DMS 273 treated with DMSO at 0.1 percent for 48 hours (cell line): ENCODE data around the gene MYO1A.
"Not testable (repeated sequence)": the region's sequence is repeated elsewhere in the genome, so short reads cannot be mapped to it uniquely, and the experiment has no call there.

Experiments used
- DNase-seq: peaks from one replicate; lab custom pipeline; 2025; lab: John Stamatoyannopoulos, UW

The MYO1A gene

GRCh38 chr12:57087010-57087690, 37.2 kb upstream of the MYO1A start:
- DNase-seq = peak; percentile 64

GRCh38 chr12:57086493-57087009, 36.6 kb upstream of the MYO1A start:
- DNase-seq = peak; percentile 54

GRCh38 chr12:57085999-57086492, 36.1 kb upstream of the MYO1A start:
- no peak for DNase-seq

GRCh38 chr12:57080855-57081254, 30.9 kb upstream of the MYO1A start:
- DNase-seq = no peak

GRCh38 chr12:57079821-57080220, 29.9 kb upstream of the MYO1A start:
- DNase-seq = no peak

- DNase-seq = peak; percentile 99
Measured at GRCh38 chr12:57078519-57079404, 28.8 kb upstream of the MYO1A start, which contains the start of gene NEMP1. Gene NEMP1, minus strand, starts transcription at chr12:57078791. Its CDS starts 46 bp downstream, at chr12:57078745.

GRCh38 chr12:57073566-57074450, 23.9 kb upstream of the MYO1A start:
- not testable (repeated sequence) for DNase-seq

GRCh38 chr12:57072661-57073060, 22.7 kb upstream of the MYO1A start:
- no peak for DNase-seq

- DNase-seq = no peak
Measured at GRCh38 chr12:57069523-57069922, 19.6 kb upstream of the MYO1A start.

- no peak for DNase-seq
Measured at GRCh38 chr12:57066245-57066644, 16.3 kb upstream of the MYO1A start.

GRCh38 chr12:57063991-57064685, 14.2 kb upstream of the MYO1A start:
- DNase-seq = no peak

- DNase-seq = no peak
Measured at GRCh38 chr12:57058454-57058853, 8.5 kb upstream of the MYO1A start.

- DNase-seq = no peak
Measured at GRCh38 chr12:57057067-57057751, 7.3 kb upstream of the MYO1A start.

- DNase-seq = no peak
Measured at GRCh38 chr12:57055824-57056223, 5.9 kb upstream of the MYO1A start.

GRCh38 chr12:57053901-57054300, 4.0 kb upstream of the MYO1A start:
- DNase-seq = not testable (repeated sequence)

- DNase-seq = not testable (repeated sequence)
Measured at GRCh38 chr12:57053146-57053545, 3.2 kb upstream of the MYO1A start.

GRCh38 chr12:57051011-57051410, 1.1 kb upstream of the MYO1A start:
- DNase-seq = no peak

GRCh38 chr12:57049119-57049446, 846 bp downstream of the MYO1A start:
- DNase-seq = no peak

GRCh38 chr12:57048423-57049118, 1.4 kb downstream of the MYO1A start:
- DNase-seq = no peak

- DNase-seq = no peak
Measured at GRCh38 chr12:57047981-57048380, 1.9 kb downstream of the MYO1A start.
